Mesothelial cell of epicardium (in vitro differentiated cells): Measurements from ENCODE around the gene PSD. TPM values are rescaled to one million over a fixed set of nuclear protein-coding genes. Genes with fewer than 3 reads are reported as not detected.

Source experiments
- DNase-seq, 2 experiments: peaks; one replicate each; pipeline ENCODE4 v3.0.0; 2021; ENCODE audit warnings: low spot score in 2 of 2; ENCODE audit not compliant: unreplicated experiment in 2 of 2
- H3K27ac Mint-ChIP-seq: 2 replicates; pipeline ENCODE4 v1.8.0; 2021; ENCODE audit warnings: mixed read lengths
- H3K27me3 Mint-ChIP-seq: 2 replicates; pipeline ENCODE4 v1.8.0; 2021; ENCODE audit warnings: low read depth, mixed read lengths
- H3K36me3 Mint-ChIP-seq: 2 replicates; pipeline ENCODE4 v1.8.0; 2021; ENCODE audit warnings: mixed read lengths
- H3K4me1 Mint-ChIP-seq: 2 replicates; pipeline ENCODE4 v1.8.0; 2021; ENCODE audit warnings: mixed read lengths
- H3K4me3 Mint-ChIP-seq: 2 replicates; pipeline ENCODE4 v1.8.0; 2021; ENCODE audit warnings: mild to moderate bottlenecking, moderate library complexity, mixed read lengths
- H3K9me3 Mint-ChIP-seq: 2 replicates; pipeline ENCODE4 v1.8.0; 2021; ENCODE audit warnings: mixed read lengths
- total RNA-seq: library from RNA; stranded (reverse); gene quantifications from 3 replicates; pipeline ENCODE4 v1.2.1, GENCODE V29; 2021
- TF ChIP-seq, protein P1 (sequence below): fragments of 200-600 bp; sonication (generic); IDR thresholded peaks from one replicate; pipeline ENCODE4 v1.5.0; 2021; ENCODE audit warnings: antibody characterized with exemption; ENCODE audit not compliant: unreplicated experiment

The PSD gene
- total RNA-seq, 1 donor from 2014 or later, result 12.4 TPM

- Mint-ChIP-seq H3K4me1 (peaks cover 12% of the 10 kb centered on the region), H3K27ac (no peak overlapping the region), H3K36me3 (peaks cover 1% of the 10 kb centered on the region), H3K27me3 (peaks cover 3% of the 10 kb centered on the region), H3K4me3 (no peak overlapping the region), H3K9me3 (no peaks in the 10 kb centered on the region)
- no peak for DNase-seq
- TF ChIP-seq, protein P1, sequence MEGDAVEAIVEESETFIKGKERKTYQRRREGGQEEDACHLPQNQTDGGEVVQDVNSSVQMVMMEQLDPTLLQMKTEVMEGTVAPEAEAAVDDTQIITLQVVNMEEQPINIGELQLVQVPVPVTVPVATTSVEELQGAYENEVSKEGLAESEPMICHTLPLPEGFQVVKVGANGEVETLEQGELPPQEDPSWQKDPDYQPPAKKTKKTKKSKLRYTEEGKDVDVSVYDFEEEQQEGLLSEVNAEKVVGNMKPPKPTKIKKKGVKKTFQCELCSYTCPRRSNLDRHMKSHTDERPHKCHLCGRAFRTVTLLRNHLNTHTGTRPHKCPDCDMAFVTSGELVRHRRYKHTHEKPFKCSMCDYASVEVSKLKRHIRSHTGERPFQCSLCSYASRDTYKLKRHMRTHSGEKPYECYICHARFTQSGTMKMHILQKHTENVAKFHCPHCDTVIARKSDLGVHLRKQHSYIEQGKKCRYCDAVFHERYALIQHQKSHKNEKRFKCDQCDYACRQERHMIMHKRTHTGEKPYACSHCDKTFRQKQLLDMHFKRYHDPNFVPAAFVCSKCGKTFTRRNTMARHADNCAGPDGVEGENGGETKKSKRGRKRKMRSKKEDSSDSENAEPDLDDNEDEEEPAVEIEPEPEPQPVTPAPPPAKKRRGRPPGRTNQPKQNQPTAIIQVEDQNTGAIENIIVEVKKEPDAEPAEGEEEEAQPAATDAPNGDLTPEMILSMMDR, result no peak
These were observed 17.8 kb downstream of the PSD start for GRCh38 chr10:102400598-102401341.

DNA sequence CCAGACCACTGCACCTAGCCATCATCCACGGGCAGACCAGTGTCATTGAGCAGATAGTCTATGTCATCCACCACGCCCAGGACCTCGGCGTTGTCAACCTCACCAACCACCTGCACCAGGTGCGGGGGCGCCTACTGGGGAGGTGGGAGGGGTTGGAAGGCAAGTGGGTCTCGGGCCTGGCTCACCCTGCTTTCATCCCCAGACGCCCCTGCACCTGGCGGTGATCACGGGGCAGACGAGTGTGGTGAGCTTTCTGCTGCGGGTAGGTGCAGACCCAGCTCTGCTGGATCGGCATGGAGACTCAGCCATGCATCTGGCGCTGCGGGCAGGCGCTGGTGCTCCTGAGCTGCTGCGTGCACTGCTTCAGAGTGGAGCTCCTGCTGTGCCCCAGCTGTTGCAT lies 18.5 kb downstream of the PSD start:
- peaks cover 1% of the 10 kb centered on the region for H3K36me3 Mint-ChIP-seq
- H3K27ac Mint-ChIP-seq, result peak overlapping the region; percentile 21
- no peak for DNase-seq

GRCh38 chr10:102399217-102400021 lies 19.2 kb downstream of the PSD start:
- peaks cover 1% of the 10 kb centered on the region for H3K36me3 Mint-ChIP-seq
- H3K4me3 Mint-ChIP-seq, result peak overlapping the region; percentile 62
- TF ChIP-seq, protein P1, result peak; percentile 95
- H3K4me1 Mint-ChIP-seq, result peaks cover 17% of the 10 kb centered on the region
- H3K27ac Mint-ChIP-seq, result peak overlapping the region; percentile 21
- no peaks in the 10 kb centered on the region for H3K27me3 Mint-ChIP-seq
- H3K9me3 Mint-ChIP-seq, result no peaks in the 10 kb centered on the region
- peak; percentile 84 to 92 for DNase-seq

More for the DNA sequence above, 18.5 kb downstream of the PSD start:
- Mint-ChIP-seq H3K27me3 (no peaks in the 10 kb centered on the region), H3K4me3 (peak overlapping the region; percentile 62), H3K4me1 (peaks cover 12% of the 10 kb centered on the region), H3K9me3 (no peaks in the 10 kb centered on the region)
- TF ChIP-seq, protein P1, result no peak

GRCh38 chr10:102398172-102399020 lies 20.2 kb downstream of the PSD start:
- Mint-ChIP-seq H3K4me3 (peak overlapping the region; percentile 62), H3K9me3 (no peaks in the 10 kb centered on the region), H3K36me3 (peaks cover 1% of the 10 kb centered on the region), H3K4me1 (peaks cover 21% of the 10 kb centered on the region), H3K27me3 (no peaks in the 10 kb centered on the region), H3K27ac (peak overlapping the region; percentile 75)
- DNase-seq, result no peak
- TF ChIP-seq, protein P1, result no peak
